ENCODE data around the gene OR52N4. TPM values are rescaled to one million over a fixed set of nuclear protein-coding genes. Genes with fewer than 3 reads are reported as not detected.

Gene OR52N4
- total and polyA plus RNA-seq, 4 donors, result 0.14 TPM; not detected in 3

- H3K36me3 ChIP-seq (ENCODE audit: control insufficient read depth in 4 of 4, insufficient read depth in 3 of 4, low read depth in 1 of 4, low read length in 3 of 4), result no peaks in the 10 kb centered on the region
- WGBS, result 46% methylated on average over 1 of the region's 1 CpG
- no peak for TF ChIP-seq NR2F2 (IDR thresholded peaks at IDR 0.05)
- no peak for TF ChIP-seq RXRA (IDR thresholded peaks at IDR 0.05)
- TF ChIP-seq FOXA1 (IDR thresholded peaks at IDR 0.05), result no peak
- TF ChIP-seq JUND (IDR thresholded peaks at IDR 0.05), result no peak
- no peak for DNase-seq (ENCODE audit: low spot score)
- no peak overlapping the region for H3K4me3 ChIP-seq (ENCODE audit: low read depth in 1 of 3, low read length in 3 of 3)
- no peak overlapping the region for H3K27ac ChIP-seq (ENCODE audit: low read depth in 1 of 2, low read length in 2 of 2)
- H3K27me3 ChIP-seq (ENCODE audit: control insufficient read depth in 4 of 4, insufficient read depth in 4 of 4, low read length in 3 of 4), result no peaks in the 10 kb centered on the region
- H3K4me1 ChIP-seq (ENCODE audit: control insufficient read depth in 4 of 4, insufficient read depth in 4 of 4, low read length in 3 of 4), result no peaks in the 10 kb centered on the region
- H3K9ac ChIP-seq (ENCODE audit: low read depth in 1 of 2, low read length in 2 of 2), result no peak overlapping the region
- peaks cover 0 to 2% (median 0%) of the 10 kb centered on the region in 4 donors for H3K9me3 ChIP-seq (ENCODE audit: control insufficient read depth in 4 of 4, low read length in 3 of 4)
These were observed 15.6 kb upstream of the OR52N4 start for GRCh38 chr11:5738431-5738830.

GRCh38 chr11:5746614-5747013 lies 7.4 kb upstream of the OR52N4 start:
- Histone ChIP-seq H3K9me3 (ENCODE audit: control insufficient read depth in 4 of 4, low read length in 3 of 4) (no peaks in the 10 kb centered on the region), H3K9ac (ENCODE audit: low read depth in 1 of 2, low read length in 2 of 2) (no peak overlapping the region), H3K27ac (ENCODE audit: low read depth in 1 of 2, low read length in 2 of 2) (no peak overlapping the region), H3K27me3 (ENCODE audit: control insufficient read depth in 4 of 4, insufficient read depth in 4 of 4, low read length in 3 of 4) (no peaks in the 10 kb centered on the region), H3K36me3 (ENCODE audit: control insufficient read depth in 4 of 4, insufficient read depth in 3 of 4, low read depth in 1 of 4, low read length in 3 of 4) (no peaks in the 10 kb centered on the region), H3K4me1 (ENCODE audit: control insufficient read depth in 4 of 4, insufficient read depth in 4 of 4, low read length in 3 of 4) (no peaks in the 10 kb centered on the region), H3K4me3 (ENCODE audit: low read depth in 1 of 3, low read length in 3 of 3) (no peak overlapping the region)
- DNase-seq (ENCODE audit: low spot score), result no peak
- TF ChIP-seq TAF1 (conservative IDR thresholded peaks at IDR 0.05) (no peak), HNF4G (IDR thresholded peaks at IDR 0.05) (no peak), NR2F2 (IDR thresholded peaks at IDR 0.05) (no peak), GABPA (IDR thresholded peaks at IDR 0.05 in 1 of 2, conservative IDR thresholded peaks at IDR 0.05 in 1 of 2) (no peak), CTCF (IDR thresholded peaks at IDR 0.05; ENCODE audit: low read depth, low read length, missing input control) (no peak), ATF3 (IDR thresholded peaks at IDR 0.05) (no peak), FOXA1 (IDR thresholded peaks at IDR 0.05) (no peak), SP1 (IDR thresholded peaks at IDR 0.05) (no peak), EGR1 (IDR thresholded peaks at IDR 0.05; ENCODE audit: low read depth in 2 of 2) (no peak), HNF4A (conservative IDR thresholded peaks at IDR 0.05) (no peak), FOXA2 (IDR thresholded peaks at IDR 0.05) (no peak), YY1 (IDR thresholded peaks at IDR 0.05) (no peak), JUND (IDR thresholded peaks at IDR 0.05) (no peak), REST (IDR thresholded peaks at IDR 0.05) (no peak), MAX (IDR thresholded peaks at IDR 0.05) (no peak), ZBTB33 (IDR thresholded peaks at IDR 0.05) (no peak), RAD21 (IDR thresholded peaks at IDR 0.05) (no peak), RXRA (IDR thresholded peaks at IDR 0.05) (no peak)
- 84% methylated on average over 3 of the region's 3 CpGs for WGBS

All from liver (tissue), 9 donors.